ENCODE results near the gene FAM72C.
"Not testable (repeated sequence)": the region's sequence is repeated elsewhere in the genome, so short reads cannot be mapped to it uniquely, and the experiment has no call there.

FAM72C gene

DNA sequence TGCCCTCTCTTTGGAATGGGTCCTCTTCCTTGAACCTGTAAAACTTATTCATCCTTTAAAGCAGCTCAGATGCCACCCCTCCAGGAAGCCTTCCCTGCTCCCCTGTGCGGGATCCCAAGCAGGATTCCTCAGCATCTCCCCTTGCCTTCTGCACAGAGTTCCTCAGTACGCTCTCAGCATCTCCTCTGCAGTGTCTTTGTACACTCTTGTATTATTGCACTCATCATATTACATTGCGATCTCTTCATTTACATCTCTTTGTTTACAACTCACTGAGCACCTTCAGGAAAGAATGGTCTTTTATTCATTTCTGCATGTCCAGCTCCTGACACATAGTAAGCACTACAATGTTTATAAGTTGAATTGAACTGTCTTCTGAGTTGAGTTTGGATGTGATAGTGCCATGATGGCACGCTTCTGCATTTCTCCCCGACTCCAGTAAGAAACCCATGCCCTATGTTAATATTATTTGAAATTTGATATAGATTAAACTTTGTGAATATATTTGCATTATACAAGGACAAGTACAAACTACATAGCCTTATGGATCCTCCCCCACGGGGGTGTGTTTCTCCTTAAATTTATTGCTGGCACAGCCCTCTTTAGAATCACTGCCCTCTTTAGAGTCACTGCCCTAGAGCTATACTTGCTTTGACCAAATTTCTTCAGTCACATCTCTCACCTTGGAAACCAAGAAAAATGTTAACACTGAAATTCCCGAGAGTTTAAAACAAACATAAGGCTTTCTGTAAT, 13.1 kb upstream of the FAM72C start:
- not testable (repeated sequence) for DNase-seq

DNA sequence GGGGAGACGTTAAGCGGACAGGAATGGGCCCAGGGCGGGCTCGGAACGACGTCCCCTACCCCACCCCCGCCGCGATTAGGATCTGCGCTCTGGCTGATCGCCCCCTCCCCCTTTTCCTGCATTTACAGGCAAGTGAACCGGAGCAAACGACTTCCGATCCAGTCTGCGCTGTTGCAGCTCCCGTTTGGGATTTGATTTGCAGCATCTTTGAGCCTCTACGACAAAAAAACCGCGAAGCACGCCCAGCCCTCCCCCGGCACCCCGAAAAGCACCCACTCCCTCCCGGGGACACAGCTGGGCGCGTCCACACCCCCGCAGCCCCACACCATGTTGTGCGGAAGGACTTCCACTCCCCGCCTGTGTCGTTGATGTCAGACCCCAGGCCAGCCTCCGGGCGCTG, 2.6 kb upstream of the FAM72C start:
- DNase-seq = not testable (repeated sequence)

DNA sequence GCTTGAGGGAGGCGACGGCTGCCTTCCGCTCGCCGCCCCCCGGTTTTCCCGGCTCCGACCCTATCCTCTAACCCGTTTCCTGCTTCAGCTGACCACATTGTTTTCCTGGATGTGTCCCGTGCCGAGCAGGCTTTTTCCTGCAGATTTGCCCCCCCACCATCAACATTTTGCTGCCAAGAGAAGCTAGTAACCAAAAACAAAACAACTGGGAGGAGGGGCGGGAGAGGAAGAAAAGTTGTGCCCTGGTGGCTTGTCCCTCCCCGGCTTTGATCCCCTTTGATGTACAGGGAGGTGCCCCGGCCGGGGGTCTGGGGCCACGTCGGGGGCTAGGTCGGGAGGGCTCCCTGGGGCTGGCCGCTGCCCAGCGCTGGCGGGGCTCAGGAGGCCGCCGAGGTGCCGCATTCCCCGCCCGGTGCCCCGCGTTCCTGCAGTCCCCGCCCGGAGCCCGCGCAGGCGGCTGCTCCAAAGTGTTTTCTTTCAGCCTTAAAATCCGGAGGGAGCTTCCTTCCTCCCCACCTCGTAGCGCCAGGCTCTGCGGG, 2.2 kb upstream of the FAM72C start:
- DNase-seq = not testable (repeated sequence)

DNA sequence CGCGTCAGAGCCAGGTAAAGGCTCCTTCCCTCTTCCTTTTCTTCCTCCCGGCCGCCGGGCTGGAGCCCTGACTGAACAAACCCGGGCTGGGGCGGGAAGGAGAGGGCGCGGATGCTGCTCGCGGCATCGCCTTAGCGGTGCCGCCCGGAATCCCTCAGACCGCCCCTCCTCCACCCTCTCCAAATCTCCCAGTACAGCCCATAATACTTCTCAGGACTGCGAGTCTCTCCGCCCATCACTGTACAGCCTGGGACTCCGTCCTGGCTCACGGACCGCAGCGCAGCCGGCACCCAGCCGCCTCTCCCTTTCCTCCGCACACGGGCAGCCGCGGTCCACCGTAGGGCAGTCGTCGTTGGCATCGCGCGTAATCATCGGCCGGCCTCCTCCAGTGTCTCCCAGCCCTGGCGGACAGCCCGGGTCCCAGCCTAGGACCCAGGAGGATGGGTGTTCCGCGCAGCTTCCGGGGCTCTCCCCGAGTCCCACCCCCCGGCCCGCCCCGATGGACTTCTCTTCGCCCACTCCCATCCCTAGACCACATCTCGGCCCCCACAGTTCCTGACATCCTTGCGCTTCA, 1.1 kb upstream of the FAM72C start:
- not testable (repeated sequence) for DNase-seq

DNA sequence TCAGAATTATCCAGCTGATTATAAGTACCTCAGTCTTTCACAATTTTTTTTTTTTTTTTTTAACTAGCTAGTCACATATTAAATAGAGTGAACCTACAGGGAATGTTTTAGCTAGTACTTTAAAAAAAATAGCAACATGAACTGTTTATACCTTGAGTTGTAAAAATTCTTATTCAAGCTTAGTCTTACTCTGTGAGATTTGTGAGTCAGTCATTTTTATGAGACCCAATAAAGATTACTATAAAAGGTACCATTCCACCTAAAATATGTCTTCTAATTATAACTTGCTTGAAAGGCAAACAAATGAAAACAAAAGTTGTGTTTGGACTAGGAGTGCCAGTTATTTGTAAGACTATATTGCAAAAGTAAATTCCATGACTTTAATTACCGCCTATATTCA, 5.9 kb downstream of the FAM72C start:
- DNase-seq = not testable (repeated sequence)

DNA sequence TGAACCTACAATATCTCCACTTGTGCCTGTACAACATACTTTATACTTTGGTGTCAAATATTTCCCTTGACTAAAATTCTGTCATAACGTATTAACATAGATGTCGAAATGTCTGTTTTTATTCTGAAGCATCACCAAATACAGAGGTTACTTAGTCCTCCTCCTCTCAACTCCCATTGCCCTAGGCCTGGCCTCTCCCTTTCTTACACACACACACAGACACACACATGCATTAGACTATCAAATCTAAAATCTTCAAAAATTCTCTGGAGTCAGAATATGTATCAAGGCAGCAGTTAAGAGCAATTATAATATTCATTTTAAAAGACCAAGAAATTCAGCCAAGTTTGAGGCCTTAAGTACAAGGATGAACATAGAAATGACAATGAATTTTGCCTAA, 7.5 kb downstream of the FAM72C start:
- not testable (repeated sequence) for DNase-seq

DNA sequence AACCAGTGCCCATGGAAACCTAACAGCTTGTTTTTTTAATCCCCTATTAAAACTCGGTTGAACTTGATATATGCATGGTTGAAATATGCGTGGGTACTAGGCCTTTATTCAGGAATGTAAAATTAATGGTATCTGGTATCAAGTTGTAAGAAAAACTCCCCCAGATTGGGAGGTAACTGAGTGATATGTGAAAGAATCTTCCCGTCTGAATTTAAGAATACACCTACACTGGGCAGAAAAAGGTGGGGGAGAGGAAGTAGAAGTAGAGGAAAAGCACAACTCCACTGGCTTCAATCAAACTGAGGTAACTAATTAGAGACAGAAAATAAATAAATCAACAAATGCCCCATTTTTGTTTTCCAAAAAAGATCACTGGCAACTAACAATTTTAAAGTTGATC, 15.9 kb downstream of the FAM72C start:
- DNase-seq = not testable (repeated sequence)

DNA sequence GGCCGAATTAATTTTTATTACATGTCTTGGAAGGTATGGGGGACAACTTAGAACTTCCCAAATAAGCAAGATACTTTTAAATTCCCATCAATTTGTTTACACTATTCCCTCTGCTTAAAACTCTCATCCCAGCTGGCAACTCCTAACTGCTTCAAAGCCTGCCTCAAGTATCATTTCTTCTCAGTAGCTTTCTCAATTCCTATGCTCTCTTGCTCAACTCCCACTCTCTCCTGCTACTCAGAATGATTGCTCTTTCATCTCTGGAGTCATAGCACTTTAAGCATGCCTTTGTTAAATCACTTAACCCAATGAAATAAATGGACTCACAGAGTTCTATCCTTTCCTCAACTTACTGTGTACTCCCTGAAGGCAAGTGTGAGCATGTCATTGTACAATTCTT, 18.9 kb downstream of the FAM72C start:
- DNase-seq = not testable (repeated sequence)

DNA sequence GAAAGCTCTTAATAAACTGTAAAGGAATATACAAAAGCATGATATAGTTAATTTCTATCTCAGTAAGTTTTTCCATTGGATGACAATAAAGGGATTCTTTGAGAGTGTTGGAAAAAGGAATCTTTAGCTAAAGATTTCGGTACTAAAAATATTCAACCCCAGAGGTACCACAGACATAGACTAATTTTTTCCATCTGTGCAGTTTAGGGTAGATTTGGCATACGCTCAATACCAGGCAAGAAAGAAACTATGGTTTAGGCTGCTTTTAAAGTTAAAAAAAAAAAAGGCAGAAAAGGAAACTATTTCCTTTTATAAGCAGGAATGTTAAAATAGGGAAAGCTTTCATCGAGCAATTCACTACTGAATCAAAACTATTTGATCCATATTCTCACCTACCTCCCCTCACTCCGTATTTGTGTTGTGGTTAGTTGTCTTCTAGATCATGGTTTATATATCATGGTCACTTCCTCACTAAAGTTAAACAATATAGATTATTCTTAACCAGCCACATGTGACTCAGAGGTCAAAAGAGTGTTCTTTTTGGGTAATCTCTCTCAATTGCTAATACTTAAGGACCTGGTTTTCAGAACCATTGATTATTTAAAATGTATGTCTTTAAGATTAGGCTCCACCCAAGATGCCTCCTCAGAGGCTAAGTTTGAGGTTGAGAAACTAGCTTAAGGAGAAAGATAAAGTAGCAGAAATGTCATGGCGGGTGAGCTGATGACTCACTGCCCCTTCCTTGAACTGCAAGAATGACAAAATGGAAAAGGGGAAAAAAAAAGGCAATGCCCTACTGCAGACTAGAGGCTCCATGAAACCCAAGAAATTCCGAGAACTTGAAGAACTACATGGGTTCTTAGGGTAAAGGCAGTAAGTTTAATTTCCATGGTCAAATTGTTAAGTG, 20.0 kb downstream of the FAM72C start:
- not testable (repeated sequence) for DNase-seq

DNA sequence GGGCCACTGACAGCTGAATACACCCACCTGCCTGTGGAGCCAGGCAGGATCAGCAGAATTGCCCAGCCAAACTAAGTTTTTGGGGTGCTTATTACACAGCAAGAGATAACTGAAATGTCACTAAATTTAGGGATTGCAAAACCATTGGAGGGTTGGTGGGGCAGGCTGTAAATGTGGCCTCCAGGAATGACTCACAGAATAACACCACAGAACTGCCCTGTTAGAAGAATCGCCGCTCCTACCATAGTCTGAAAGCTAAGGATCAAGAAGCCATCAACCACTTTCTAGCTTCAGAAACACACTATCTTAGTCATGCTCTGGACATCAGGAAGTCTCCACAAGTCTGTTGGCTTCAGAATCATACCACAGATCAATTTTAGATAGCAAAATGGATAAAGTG, 24.0 kb downstream of the FAM72C start:
- not testable (repeated sequence) for DNase-seq

DNA sequence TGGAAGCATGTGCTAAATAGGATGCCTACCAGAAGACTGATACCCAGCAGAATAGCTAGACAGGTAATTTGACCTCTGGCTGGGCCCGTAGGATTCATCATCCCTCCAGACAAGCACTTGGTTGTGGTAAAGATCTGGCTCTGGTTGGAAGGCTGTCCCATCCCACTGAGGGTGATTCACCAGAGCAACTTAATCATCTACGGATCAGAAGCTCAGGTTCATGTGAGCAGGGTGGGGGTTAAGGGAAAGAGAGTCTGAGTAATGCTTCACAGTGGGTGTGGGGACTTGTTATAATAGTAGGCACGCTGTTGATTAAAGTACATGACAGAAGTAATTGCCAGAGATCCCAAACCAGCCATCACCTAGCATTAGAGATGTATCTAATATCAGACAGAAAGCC, 26.5 kb downstream of the FAM72C start:
- not testable (repeated sequence) for DNase-seq

DNA sequence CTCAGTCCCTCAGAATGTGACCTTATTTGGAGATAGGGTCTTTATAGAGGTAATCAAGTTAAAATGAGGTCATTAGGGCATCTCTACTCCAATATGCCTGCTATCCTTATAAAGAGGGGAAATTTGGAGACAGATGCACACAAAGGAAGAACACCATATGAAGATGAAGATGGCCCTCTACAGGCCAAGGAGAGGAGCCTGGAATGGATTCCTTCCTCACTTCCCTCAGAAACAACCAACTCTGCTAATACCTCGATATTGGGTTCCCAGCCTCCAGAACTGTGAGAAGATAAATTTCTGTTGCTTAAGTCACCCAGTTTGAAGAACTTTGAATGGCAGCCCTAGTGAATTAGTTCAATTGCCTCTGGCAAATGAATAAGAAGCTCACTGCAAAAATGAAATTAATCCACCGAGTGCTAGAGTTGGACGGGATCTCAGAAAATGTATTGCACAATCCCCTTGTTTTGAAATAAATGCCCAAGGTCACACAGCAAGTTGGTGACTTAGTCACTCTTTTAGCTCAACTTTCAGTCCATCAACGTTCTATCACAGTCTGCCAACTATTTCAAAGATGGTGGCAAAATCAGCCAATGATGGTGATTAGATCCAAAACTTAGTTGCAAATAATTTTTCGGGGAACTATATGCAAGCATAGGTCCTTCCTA, 27.1 kb downstream of the FAM72C start:
- not testable (repeated sequence) for DNase-seq

DNA sequence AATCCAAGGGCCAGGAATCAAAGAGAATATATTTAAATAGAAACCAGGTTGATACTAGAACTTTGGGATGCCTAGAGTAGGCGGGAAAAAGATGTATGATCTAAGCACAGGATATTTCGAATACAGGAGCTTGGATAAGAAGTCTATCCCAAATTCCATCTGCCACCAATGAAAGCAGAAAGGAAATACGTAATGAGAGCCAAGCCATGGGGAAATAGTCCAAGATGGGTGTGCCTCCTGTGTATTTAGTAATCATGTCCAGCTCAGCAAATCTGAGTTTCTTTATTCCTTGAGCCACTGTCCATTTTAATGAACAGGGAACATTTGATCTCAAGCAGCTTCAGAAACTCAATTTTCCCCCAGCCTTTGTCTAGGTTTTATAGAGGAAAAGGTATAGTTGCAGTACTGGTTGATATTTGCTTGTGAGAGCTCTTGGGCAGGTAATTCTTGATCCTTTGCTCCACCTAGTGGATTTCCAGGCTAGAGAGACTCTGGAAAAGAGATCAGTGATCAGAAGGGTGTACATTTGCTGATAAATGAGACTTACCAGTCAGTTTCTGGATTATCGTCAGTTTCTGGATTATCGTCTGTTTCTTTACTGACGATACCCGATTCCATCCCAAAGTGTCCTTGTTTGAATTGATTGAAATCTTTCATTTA, 28.3 kb downstream of the FAM72C start:
- DNase-seq = not testable (repeated sequence)

DNA sequence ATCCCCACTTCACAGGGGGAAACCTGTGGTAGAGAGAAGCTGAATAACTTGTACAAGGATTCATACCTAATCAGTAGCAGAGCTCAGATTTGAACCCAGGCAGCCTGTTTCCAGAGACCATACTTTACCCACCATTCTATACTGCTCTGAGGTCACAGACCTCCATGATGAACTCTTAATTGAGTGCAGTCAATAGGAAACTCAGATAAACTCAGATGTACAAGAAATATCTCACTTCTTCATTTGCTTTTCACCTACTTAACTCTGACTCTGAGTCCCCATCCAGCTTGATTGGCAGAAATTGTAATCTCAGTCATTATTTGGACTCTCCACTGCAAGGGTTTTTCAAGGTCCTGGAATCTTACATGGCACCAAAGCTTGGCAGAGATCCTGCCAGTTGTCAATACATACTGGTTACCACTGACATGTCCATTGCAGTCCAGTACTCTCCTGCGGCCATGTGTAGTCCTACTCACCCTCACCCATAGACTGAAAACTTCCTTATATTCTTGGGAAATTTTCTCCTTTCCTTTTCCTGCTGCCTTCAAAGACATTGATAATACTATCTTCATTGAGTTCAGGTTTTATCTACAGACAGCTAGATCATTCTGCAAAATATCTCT, 29.4 kb downstream of the FAM72C start:
- not testable (repeated sequence) for DNase-seq

DNA sequence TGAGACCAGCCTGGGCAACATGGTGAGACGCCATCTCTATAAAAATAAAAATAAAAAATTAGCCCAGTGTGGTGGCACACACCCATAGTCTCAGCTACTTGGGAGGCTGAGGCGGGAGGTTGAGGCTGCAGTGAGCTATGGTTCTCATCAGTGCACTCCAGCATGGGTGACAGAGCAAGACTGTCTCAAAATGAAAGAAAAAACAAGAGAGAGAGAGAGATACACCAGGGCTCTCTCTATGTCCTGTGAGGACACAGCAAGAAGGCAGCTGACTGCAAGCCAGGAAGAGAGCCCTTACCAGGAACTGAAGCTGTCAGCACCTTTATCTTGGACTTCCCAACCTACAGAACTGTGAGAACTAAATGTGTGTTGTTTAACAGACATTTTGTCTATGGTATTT, 32.1 kb downstream of the FAM72C start:
- not testable (repeated sequence) for DNase-seq

DNA sequence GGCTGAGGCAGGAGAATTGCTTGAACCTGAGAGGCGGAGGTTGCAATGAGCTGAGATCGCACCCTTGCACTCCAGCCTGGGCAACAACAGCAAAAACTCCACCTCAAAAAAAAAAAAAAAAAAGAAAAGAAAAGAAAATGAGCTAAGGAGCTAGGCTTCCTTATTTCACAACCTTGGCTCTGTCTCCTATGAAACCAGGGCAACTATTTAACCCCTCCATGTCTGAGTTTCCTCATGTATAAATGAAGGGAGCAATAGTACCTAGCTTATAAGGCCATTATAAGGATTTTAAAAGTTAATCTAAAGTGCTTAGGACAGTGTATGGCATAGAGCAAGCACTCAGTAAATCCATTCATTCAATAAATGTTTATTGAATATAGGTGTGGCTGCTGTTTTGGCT, 32.9 kb downstream of the FAM72C start:
- DNase-seq = not testable (repeated sequence)

DNA sequence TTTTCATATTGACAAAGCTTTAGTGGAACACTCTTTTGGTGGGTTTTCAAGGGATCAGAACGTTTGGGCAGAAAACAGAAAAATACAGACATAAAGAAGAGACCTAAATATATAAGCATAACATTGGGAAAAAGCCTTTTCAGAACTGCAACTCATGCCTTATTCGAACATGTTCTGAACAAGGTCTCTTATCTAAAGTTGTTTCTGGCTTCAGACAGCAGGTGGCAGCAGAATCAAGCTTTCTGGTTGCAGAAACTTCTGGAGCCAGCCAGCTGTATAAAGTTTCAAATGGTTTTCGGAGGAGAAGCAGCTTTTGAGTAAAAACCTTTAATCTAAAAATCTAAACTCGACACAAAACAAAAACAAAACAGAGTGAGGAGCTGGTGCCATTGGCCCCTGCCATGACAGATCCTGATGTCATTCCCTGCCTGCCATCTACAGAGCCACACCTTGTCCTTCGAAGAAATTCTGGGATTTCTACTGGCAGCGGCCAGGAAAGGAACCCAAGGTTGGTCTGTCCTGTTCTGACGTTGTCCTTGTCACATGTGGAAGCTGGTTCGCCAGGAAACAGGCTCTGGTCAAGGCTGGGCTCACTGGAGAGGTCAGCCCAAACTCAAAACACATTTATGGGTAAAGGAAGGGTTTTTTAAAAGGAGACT, 35.2 kb downstream of the FAM72C start:
- DNase-seq = peak; percentile 49

DNA sequence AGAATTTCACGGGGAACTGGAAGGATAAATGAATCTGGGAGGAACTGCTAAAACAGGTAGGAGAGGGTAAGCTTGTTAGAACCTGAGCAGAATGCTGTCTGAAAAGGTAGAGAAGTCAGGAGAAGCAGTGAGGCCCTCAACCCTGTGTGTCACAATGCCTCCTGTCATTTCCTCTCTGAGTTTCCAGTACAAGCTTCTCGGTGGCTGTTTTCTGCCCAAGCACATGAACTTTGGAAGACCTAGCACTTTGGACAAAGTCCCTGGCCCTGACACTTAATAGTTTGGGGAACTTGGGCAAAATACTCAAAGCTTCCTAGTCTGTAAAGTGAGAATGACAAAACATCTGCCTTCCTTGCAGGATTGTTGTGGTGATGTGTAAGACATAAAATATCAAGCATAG, 52.7 kb downstream of the FAM72C start:
- not testable (repeated sequence) for DNase-seq

DNA sequence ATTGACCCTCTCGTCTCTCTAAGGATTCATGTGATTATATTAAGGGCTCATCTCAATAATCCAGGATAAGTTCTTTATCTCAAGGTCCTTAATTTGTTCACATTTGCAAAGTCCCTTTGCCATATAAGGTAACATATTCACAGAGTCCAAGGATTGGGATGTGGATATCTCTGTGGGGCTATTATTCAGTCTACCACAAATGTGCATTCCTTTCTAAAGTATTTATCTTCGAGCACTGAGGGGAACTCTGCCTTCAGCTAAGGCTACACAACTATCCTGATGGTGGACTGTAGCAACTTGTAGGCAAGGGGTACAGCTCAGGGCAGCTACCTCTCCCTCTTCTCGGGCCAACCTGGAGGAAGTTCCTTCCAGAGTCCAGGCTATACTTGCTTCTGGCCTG, 53.2 kb downstream of the FAM72C start:
- not testable (repeated sequence) for DNase-seq

DNA sequence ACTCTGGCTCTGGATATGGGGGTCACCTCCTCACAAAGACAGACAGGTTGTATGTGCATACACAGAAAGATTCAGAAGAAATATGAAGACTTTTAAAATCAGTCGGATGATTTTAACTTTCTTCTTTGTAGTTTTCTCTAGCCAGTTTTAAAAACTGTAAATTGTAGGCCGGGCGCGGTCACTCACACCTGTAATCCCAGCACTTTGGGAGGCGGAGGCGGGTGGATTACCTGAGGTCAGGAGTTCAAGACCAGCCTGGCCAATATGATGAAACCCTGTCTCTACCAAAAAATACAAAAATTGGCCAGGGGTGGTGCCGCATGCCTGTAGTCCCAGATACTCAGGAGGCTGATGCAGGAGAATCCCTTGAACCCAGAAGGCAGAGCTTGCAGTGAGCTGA, 58.1 kb downstream of the FAM72C start:
- DNase-seq = not testable (repeated sequence)
